HEK293 (cell line): ENCODE data around the gene E2F1.

Experiments
- MZF1 ChIP-seq: fragments of 450-650 bp; formaldehyde crosslinking; IDR thresholded peaks from 2 replicates; pipeline ENCODE4 v1.5.1; 2017; ENCODE audit warnings: missing biosample characterization, missing genetic modification characterization, borderline replicate concordance
- ZFP3 ChIP-seq: fragments of 450-650 bp; formaldehyde crosslinking; IDR thresholded peaks from 2 replicates; pipeline ENCODE4 v1.5.1; 2016; ENCODE audit warnings: low read depth, missing biosample characterization, missing genetic modification characterization
- ZNF138 ChIP-seq: fragments of 450-650 bp; formaldehyde crosslinking; IDR thresholded peaks from 2 replicates; pipeline ENCODE4 v1.5.1; 2016; ENCODE audit warnings: missing biosample characterization, missing genetic modification characterization, borderline replicate concordance
- ZNF169 ChIP-seq: fragments of 450-650 bp; formaldehyde crosslinking; IDR thresholded peaks from 2 replicates; pipeline ENCODE4 v1.5.1; 2016; ENCODE audit warnings: missing biosample characterization, missing genetic modification characterization
- ZNF335 ChIP-seq: fragments of 450-650 bp; formaldehyde crosslinking; conservative IDR thresholded peaks from 2 replicates; pipeline ENCODE4 v1.5.1; 2016; ENCODE audit warnings: missing biosample characterization, missing genetic modification characterization
- ZNF530 ChIP-seq: fragments of 450-650 bp; formaldehyde crosslinking; IDR thresholded peaks from 2 replicates; pipeline ENCODE4 v1.5.1; 2016; ENCODE audit warnings: low read depth, missing biosample characterization, missing genetic modification characterization
- TF ChIP-seq, protein P1 (sequence below): fragments of 450-650 bp; formaldehyde crosslinking; IDR thresholded peaks from 2 replicates; pipeline ENCODE4 v1.5.1; 2016; ENCODE audit warnings: missing biosample characterization, missing genetic modification characterization

- TF ChIP-seq, protein P1, sequence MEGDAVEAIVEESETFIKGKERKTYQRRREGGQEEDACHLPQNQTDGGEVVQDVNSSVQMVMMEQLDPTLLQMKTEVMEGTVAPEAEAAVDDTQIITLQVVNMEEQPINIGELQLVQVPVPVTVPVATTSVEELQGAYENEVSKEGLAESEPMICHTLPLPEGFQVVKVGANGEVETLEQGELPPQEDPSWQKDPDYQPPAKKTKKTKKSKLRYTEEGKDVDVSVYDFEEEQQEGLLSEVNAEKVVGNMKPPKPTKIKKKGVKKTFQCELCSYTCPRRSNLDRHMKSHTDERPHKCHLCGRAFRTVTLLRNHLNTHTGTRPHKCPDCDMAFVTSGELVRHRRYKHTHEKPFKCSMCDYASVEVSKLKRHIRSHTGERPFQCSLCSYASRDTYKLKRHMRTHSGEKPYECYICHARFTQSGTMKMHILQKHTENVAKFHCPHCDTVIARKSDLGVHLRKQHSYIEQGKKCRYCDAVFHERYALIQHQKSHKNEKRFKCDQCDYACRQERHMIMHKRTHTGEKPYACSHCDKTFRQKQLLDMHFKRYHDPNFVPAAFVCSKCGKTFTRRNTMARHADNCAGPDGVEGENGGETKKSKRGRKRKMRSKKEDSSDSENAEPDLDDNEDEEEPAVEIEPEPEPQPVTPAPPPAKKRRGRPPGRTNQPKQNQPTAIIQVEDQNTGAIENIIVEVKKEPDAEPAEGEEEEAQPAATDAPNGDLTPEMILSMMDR = no peak
- TF ChIP-seq MZF1 (tag by site-specific recombination) = no peak
- TF ChIP-seq ZNF138 (tag by site-specific recombination) = no peak
- no peak for TF ChIP-seq ZFP3 (tag by site-specific recombination)
- no peak for TF ChIP-seq ZNF335 (tag by site-specific recombination)
- TF ChIP-seq ZNF530 (tag by site-specific recombination) = no peak
- TF ChIP-seq ZNF169 (tag by site-specific recombination) = no peak
These were observed 56.7 kb downstream of the E2F1 start for GRCh38 chr20:33629533-33629932.
